GM23248 (cell line): ENCODE measurements around the gene NLK.

ENCODE experiments used
- EZH2 ChIP-seq: fragments of 200-600 bp; sonication (generic); IDR thresholded peaks from 2 replicates; pipeline ENCODE4 v1.6.1; 2018; ENCODE audit warnings: antibody characterized with exemption, mild to moderate bottlenecking; ENCODE audit not compliant: insufficient read depth, poor library complexity, severe bottlenecking
- EZH2phosphoT487 ChIP-seq: fragments of 200-600 bp; sonication (generic); IDR thresholded peaks from 2 replicates; pipeline ENCODE4 v1.6.1; 2018; ENCODE audit warnings: antibody characterized with exemption, moderate library complexity, mild to moderate bottlenecking, low read depth; ENCODE audit not compliant: insufficient read depth

- TF ChIP-seq EZH2 = no peak
- TF ChIP-seq EZH2phosphoT487 = no peak
These were observed 94.4 kb downstream of the NLK start for GRCh38 chr17:28136923-28137322.
